Thyroid gland (tissue), 4 donors: ENCODE data around the gene PTPRN2. TPM values are rescaled to one million over a fixed set of nuclear protein-coding genes. Genes with fewer than 3 reads are reported as not detected.

ENCODE experiments used
- DNase-seq, 2 donors: peaks; one replicate each; pipeline ENCODE4 v3.0.0-alpha.2; 2019
- H3K27ac ChIP-seq, 3 donors: fragments of 200-600 bp; sonication (generic); 1 replicate in 2 of 3; 2 replicates in 1 of 3; pipeline ENCODE4 v1.5.1; 2016 to 2019; ENCODE audit warnings: mild to moderate bottlenecking in 1 of 3, moderate library complexity in 1 of 3
- H3K27me3 ChIP-seq: fragments of 200-600 bp; sonication (generic); one replicate; pipeline ENCODE4 v1.5.1; 2019
- H3K36me3 ChIP-seq, 2 donors: fragments of 200-600 bp; sonication (generic); one replicate each; pipeline ENCODE4 v1.5.1; 2016 to 2019
- H3K4me1 ChIP-seq, 2 donors: fragments of 200-600 bp; sonication (generic); one replicate each; pipeline ENCODE4 v1.5.1; 2017 to 2019
- H3K4me3 ChIP-seq, 3 donors: fragments of 200-600 bp; sonication (generic); replicated peaks in 1 of 3; 1 replicate in 2 of 3; 2 replicates in 1 of 3; pipeline ENCODE4 v1.5.1; 2016; ENCODE audit warnings: mild to moderate bottlenecking in 1 of 3
- H3K9me3 ChIP-seq: fragments of 200-600 bp; sonication (generic); one replicate; pipeline ENCODE4 v1.5.1; 2017
- CTCF ChIP-seq, 6 experiments: fragments of 200-600 bp in 3 of 6; fragments of 450-650 bp in 3 of 6; sonication (generic) in 3 of 6; IDR thresholded peaks; one replicate each; pipeline ENCODE4 v1.5.1; 2016 to 2019; ENCODE audit warnings: antibody characterized with exemption in 6 of 6, mild to moderate bottlenecking in 2 of 6, inconsistent platforms in 1 of 6, moderate library complexity in 1 of 6
- POLR2A ChIP-seq, 2 donors: fragments of 450-650 bp; IDR thresholded peaks; one replicate each; pipeline ENCODE4 v1.6.1; 2017; ENCODE audit warnings: antibody characterized with exemption in 2 of 2, mild to moderate bottlenecking in 2 of 2, moderate library complexity in 1 of 2
- WGBS, 2 donors: methylation state at CpG; one replicate each; pipeline ENCODE4 v1.1.5; 2017; 5-methylcytosine and 5-hydroxymethylcytosine counted together
- intact Hi-C: fragments of 100-400 bp; cut with DNase I; formaldehyde crosslinking; loops from one replicate; pipeline ENCODE4 v1.15.1; 2023
- total RNA-seq, 4 donors: library from RNA; depleted of rRNA; stranded (reverse); fragments of >200 nt; gene quantifications; one replicate each; pipeline ENCODE4 v1.2.3, GENCODE V29; 2016

Gene PTPRN2
- total RNA-seq, 4 donors from 2014 or later = 4.2 to 9.9 (median 7.7) TPM

- WGBS, 2 donors = 97 to 100% methylated on average over 1 of the region's 1 CpG
- H3K9me3 ChIP-seq = no peaks in the 10 kb centered on the region
- H3K4me1 ChIP-seq = no peaks in the 10 kb centered on the region
- no peak for DNase-seq
- H3K4me3 ChIP-seq = no peak overlapping the region
- H3K27me3 ChIP-seq = no peaks in the 10 kb centered on the region
- intact Hi-C loops = no loop called here
- H3K36me3 ChIP-seq = no peaks in the 10 kb centered on the region
- TF ChIP-seq CTCF (IDR thresholded peaks at IDR 0.05) = no peak
- no peak overlapping the region for H3K27ac ChIP-seq
Measured at GRCh38 chr7:157556642-157556944, 1031.0 kb downstream of the PTPRN2 start.

- DNase-seq = no peak
- no peaks in the 10 kb centered on the region for H3K4me1 ChIP-seq
- no peak overlapping the region for H3K4me3 ChIP-seq
- no peaks in the 10 kb centered on the region for H3K27me3 ChIP-seq
- H3K27ac ChIP-seq = no peak overlapping the region
- H3K9me3 ChIP-seq = no peaks in the 10 kb centered on the region
- intact Hi-C loops = no loop called here
- no peak for TF ChIP-seq CTCF (IDR thresholded peaks at IDR 0.05)
- H3K36me3 ChIP-seq = no peaks in the 10 kb centered on the region
- 89 to 96% methylated on average over 10 of the region's 10 CpGs for WGBS, 2 donors
Measured at GRCh38 chr7:157555944-157556641, 1031.5 kb downstream of the PTPRN2 start.

- no peak overlapping the region for H3K4me3 ChIP-seq
- 79 to 85% methylated on average over 12 of the region's 12 CpGs for WGBS, 2 donors
- intact Hi-C loops = no loop called here
- TF ChIP-seq CTCF (IDR thresholded peaks at IDR 0.05) (no peak), POLR2A (IDR thresholded peaks at IDR 0.05) (no peak)
- DNase-seq = no peak
- H3K4me1 ChIP-seq = no peaks in the 10 kb centered on the region
- no peaks in the 10 kb centered on the region for H3K36me3 ChIP-seq
- H3K27ac ChIP-seq = no peak overlapping the region
- no peaks in the 10 kb centered on the region for H3K27me3 ChIP-seq
- H3K9me3 ChIP-seq = no peaks in the 10 kb centered on the region
Measured at GRCh38 chr7:157555313-157555712, 1032.3 kb downstream of the PTPRN2 start.

- 92 to 94% methylated on average over 28 of the region's 28 CpGs for WGBS, 2 donors
- no peaks in the 10 kb centered on the region for H3K27me3 ChIP-seq
- H3K4me3 ChIP-seq = no peak overlapping the region
- no peak for DNase-seq
- TF ChIP-seq POLR2A (IDR thresholded peaks at IDR 0.05) (no peak), CTCF (IDR thresholded peaks at IDR 0.05) (no peak)
- intact Hi-C loops = no loop called here
- no peaks in the 10 kb centered on the region for H3K9me3 ChIP-seq
- no peaks in the 10 kb centered on the region for H3K36me3 ChIP-seq
- no peak overlapping the region for H3K27ac ChIP-seq
- no peaks in the 10 kb centered on the region for H3K4me1 ChIP-seq
Measured at GRCh38 chr7:157554393-157555238, 1033.0 kb downstream of the PTPRN2 start.

GRCh38 chr7:157553256-157553655, 1034.4 kb downstream of the PTPRN2 start:
- Histone ChIP-seq H3K27me3 (no peaks in the 10 kb centered on the region), H3K4me3 (no peak overlapping the region), H3K9me3 (no peaks in the 10 kb centered on the region), H3K36me3 (no peaks in the 10 kb centered on the region), H3K4me1 (no peaks in the 10 kb centered on the region), H3K27ac (no peak overlapping the region)
- no peak for DNase-seq
- TF ChIP-seq POLR2A (IDR thresholded peaks at IDR 0.05) = no peak
- TF ChIP-seq CTCF (IDR thresholded peaks at IDR 0.05) = no peak
- intact Hi-C loops = no loop called here
- 90 to 93% methylated on average over 18 of the region's 18 CpGs for WGBS, 2 donors
